ENCODE results near the gene TMEM121.
"Not testable (repeated sequence)": the region's sequence is repeated elsewhere in the genome, so short reads cannot be mapped to it uniquely, and the experiment has no call there.

The TMEM121 gene

GRCh38 chr14:105572063-105572462 lies 45.7 kb downstream of the TMEM121 start:
- DNase-seq = not testable (repeated sequence)

DNA sequence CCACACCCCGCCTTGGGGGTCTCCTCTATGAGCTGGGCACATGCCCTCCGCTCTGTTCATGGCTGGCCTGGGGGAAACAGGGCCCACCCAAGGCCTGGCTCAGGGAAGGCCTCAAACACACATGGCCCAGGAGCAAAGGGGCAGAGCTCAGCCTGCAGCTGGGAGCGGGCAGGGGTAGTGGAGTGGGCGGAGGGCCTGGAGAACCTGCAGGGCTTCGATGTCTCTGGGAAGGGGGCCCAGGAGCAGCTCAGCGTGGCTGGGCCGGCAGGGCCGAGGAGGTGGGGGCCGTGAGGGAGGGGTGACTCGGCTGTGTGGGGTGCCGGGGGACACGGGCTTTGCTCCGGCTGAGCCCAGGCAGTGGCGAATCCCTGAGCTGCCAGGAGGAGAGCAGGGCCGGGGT lies 47.5 kb downstream of the TMEM121 start:
- not testable (repeated sequence) for DNase-seq

- not testable (repeated sequence) for DNase-seq
Observed at GRCh38 chr14:105574411-105574810, 48.0 kb downstream of the TMEM121 start.

DNA sequence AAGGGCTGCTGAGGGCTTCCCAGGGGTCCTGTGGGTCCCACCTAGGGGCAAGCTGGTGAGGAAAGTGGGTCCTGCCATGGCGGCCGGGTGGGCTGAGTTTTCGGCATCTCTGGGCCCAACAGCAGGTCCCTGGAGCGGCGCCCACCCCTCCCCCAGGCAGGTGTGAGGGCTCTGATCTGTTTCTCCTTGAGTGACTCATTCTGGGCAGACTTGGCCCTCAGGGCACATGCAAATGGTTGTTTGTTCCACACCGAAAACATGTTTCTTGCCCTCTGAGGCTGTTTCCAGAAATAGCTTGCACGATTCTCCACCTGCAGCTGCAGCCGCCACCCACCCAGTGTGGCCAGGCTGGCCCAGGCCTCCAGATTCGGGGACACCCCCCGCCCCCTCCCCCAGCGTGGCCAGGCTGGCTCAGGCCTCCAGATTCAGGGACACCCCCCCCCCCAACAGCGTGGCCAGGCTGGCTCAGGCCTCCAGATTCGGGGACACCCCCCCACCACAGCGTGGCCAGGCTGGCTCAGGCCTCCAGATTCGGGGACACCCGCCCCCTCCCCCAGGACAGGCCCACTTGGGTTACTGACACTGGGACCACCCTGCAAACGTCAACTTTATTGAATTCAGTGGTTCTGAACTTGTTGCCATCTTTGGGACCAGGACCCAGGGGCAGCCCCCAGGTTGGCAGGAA lies 48.8 kb downstream of the TMEM121 start:
- not testable (repeated sequence) for DNase-seq

DNA sequence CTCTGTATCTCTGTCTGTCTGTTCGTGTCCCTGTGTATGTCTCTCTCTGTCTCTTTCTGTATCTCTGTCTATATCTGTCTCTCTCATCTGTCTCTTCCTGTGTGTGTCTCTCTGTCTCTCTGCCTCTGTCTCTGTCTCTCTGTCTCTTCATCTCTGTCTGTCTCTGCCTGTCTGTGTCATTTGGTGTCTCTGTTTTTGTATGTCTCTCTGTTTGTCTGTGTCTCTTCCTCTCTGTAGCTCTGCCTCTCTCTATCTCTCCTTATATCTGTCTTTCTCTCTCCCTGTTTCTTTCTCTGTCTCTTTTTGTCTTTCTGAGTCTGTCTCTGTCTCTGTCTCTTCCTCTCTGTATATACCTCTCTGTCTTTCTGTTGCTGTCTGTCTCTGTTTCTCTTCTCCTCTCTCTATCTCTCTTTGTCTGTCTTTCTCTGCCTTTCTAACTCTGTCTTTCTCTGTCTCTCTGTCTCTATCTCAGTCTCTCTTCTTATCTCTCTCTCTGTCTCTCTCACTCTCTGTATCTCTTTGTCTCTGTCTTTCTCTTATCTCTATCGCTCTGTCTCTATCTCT lies 50.2 kb downstream of the TMEM121 start:
- DNase-seq = no peak

- DNase-seq = no peak
Observed at GRCh38 chr14:105577314-105577861, 51.0 kb downstream of the TMEM121 start.

GRCh38 chr14:105578070-105578469 lies 51.7 kb downstream of the TMEM121 start:
- no peak for DNase-seq

DNA sequence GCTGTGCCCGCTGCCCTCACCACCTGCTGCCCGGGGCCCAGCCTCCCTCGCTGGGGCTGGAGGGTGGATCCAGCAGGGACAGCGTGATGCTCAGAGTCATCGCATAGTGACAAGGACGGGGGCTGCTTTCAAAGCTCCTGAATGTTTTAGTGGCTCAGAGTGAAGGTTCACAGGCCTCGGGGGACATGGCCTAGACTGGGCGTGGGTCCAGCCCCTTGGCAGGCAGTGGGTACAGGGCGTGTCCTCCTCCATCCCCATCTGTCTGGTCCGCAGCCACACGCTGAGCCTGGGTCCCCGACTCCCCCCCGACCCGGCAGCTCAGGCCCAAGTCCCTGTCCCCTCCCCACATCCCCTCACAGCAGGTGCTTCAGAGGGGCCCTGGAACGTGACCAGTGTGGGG lies 52.8 kb downstream of the TMEM121 start:
- DNase-seq = not testable (repeated sequence)
